NOMO-1 treated with DMSO at 0.1 percent for 48 hours (cell line): ENCODE measurements around the gene CBLC.

Source experiments
- DNase-seq: peaks from one replicate; lab custom pipeline; 2025; ENCODE audit not compliant: unreplicated experiment; lab: John Stamatoyannopoulos, UW

Gene CBLC, protein sequence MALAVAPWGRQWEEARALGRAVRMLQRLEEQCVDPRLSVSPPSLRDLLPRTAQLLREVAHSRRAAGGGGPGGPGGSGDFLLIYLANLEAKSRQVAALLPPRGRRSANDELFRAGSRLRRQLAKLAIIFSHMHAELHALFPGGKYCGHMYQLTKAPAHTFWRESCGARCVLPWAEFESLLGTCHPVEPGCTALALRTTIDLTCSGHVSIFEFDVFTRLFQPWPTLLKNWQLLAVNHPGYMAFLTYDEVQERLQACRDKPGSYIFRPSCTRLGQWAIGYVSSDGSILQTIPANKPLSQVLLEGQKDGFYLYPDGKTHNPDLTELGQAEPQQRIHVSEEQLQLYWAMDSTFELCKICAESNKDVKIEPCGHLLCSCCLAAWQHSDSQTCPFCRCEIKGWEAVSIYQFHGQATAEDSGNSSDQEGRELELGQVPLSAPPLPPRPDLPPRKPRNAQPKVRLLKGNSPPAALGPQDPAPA

GRCh38 chr19:44777715-44778347 is at the start of gene CBLC:
Gene CBLC, plus strand, starts transcription at chr19:44777890. Its CDS starts 42 bp downstream, at chr19:44777932.
- no peak for DNase-seq

DNA sequence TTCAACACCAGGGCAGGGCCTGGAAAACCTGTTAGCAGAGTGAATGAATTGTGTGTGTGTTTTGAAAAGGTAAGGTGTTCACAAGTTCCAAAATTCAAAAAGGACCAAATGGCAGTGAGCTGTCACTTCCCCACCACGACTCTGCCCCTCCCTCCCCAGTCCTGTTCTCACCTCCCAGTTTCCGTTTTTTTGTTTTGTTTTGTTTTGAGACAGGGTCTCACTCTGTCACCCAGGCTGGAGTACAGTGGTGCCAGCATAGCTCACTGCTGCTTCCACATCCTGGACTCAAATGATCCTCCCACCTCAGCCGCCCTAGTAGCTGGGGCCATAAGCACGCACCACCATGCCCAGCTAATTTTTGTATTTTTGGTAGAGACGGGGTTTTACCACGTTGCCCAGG is 49.5 kb upstream of the CBLC start:
- DNase-seq: no peak

- no peak for DNase-seq
Observed at GRCh38 chr19:44729516-44730033, 48.1 kb upstream of the CBLC start.

GRCh38 chr19:44731081-44731480 is 46.6 kb upstream of the CBLC start:
- DNase-seq: no peak

GRCh38 chr19:44731622-44732021 is 46.1 kb upstream of the CBLC start:
- no peak for DNase-seq

- DNase-seq: no peak
Observed at GRCh38 chr19:44732235-44733014, 45.3 kb upstream of the CBLC start.

GRCh38 chr19:44734357-44734756 is 43.3 kb upstream of the CBLC start:
- DNase-seq: no peak

DNA sequence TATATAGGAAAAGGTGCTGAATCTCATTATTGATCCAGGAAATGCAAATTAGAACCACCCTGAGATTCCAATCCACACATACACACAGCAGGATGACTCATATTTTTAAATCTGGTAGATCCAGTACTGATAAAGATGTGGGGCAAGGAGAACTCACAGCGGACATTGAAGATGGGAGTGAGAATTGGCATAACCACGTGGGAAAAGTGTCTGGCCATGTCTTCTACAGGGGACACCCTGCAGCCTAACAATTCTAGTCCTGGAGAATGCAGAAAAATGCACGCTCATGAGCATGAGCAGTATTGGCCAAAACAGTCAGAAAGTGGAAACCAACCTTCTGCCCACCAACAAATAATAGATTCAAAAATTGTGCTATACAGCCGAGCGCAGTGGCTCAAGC is 42.7 kb upstream of the CBLC start:
- DNase-seq: no peak

DNA sequence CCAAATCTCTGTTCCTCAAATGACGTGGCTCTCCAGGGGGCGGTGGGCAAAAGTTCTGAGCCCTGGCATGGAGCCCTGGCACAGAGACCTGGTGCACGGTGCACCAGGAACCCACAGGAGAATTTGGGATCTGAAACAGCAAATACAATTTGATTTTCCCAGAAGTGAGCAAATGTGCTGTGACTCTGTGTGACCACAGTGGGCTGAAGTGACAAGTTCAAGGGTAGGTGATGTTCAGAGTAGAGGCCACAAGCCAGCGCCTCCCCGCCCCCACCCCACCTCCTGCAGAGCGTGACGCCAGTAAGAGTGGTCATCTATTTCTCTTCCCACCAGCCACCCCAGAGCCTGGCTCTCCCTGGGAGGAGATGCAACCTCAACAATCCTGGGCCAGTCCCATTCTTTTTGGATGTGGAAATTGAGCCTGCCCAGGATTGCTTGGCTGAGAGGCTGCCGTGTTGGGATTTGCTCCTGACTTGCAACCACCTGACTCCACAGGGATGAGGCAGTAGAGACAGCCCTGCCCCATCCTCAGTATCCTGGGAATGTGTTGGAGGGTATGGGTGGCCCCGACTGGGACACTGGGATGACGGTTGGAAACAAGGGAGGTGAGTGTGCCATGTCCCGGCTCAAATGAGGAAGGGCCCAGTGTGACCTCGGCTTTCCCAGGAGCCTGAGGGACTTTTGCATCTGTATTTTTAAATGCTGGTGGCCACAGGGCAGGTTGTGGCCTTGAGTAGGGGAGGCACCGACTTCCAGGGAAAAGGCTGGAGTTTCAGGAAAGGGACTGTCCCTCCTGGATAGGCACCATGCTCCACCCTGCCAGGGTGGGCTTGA is 40.2 kb upstream of the CBLC start:
- no peak for DNase-seq

- DNase-seq: no peak
Observed at GRCh38 chr19:44738136-44738535, 39.6 kb upstream of the CBLC start.

- DNase-seq: no peak
Observed at GRCh38 chr19:44738603-44739558, 38.8 kb upstream of the CBLC start.

GRCh38 chr19:44740351-44740824 is 37.3 kb upstream of the CBLC start:
- peak; percentile 36 for DNase-seq

- DNase-seq: peak; percentile 26
Observed at GRCh38 chr19:44741258-44741731, 36.4 kb upstream of the CBLC start.

- DNase-seq: peak; percentile 94
Observed at GRCh38 chr19:44741841-44742329, 35.8 kb upstream of the CBLC start.

DNA sequence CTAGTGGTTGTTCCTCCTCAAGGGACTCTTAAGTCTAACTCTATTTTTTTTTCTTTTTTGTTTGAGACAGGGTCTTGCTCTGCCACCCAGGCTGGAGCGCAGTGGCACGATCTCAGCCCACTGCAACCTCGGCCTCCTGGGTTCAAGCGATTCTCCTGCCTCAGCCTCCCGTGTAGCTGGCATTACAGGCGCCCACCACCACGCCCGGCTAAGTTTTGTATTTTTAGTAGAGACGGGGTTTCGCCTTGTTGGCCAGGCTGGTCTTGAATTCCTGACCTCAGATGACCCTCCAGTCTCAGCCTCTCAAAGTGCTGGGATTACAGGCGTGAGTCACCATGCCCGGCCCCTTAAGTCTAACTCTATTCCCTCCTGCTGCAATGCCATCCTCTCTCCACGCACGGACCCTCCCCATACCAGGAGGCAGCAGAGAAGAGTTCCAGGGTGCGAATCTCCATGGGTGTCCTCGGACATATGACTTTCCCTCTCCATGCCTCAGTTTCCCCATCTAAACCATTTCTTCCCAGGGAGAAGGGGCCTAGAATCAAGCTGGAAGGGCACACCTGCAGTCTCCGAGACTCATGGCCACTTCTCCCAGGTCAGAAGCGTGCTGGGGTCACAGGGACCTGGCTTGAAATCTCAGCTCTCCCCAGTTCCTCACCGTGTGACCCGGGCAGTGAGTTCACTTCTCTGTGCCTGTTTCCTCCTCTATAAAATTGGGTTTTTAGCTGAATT is 35.2 kb upstream of the CBLC start:
- DNase-seq: no peak

DNA sequence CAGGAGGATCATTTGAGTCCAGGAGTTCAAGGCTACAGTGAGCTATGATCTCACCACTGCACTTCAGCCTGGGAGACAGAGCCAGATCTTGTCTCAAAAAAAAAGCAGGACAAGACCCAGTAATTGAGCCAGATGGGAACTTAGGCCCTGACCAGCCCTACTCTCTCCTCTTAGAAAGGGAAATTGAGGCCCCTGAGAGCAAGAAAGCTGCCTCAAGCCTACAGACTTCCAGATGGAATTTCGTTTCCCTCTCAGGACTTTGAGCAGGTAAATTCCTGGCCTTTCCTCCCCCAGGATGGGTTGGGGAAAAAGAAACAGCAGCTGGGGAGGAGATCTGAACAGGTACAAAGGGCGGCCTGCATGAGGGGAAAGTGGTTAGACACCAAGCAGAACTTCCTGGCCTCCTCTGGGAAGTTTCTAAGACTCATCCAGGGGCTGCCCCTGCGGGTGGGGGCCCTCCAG is 32.8 kb upstream of the CBLC start:
- no peak for DNase-seq

DNA sequence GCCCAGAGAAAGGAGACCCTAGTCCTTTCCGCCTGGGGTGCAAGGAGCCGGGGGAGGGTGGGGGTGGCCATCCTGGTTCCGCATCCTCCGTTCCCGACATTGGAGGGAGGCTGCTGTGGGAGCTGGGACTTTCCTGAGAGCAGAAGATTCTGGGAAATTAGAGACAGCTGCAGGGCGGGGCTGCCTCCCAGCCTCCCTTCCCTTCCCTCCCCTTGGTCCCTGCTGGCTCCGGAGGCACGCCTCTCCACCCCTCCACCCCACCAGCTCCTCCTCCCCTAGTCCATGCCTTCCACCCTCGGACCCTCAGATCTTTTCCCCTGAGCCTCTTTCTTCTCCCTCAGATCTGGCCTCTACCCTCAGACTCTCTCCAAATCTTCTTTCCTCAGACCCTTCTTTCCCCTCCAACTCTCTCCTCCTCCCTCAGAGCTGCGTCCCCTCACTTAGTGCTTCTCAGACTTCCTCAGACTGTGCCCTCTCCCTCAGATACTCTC is 32.3 kb upstream of the CBLC start:
- no peak for DNase-seq
